A549 (cell line): ENCODE results near the gene SLC37A1. TPM values are rescaled to one million over a fixed set of nuclear protein-coding genes. Genes with fewer than 3 reads are reported as not detected.

Source experiments
- ATAC-seq, 2 experiments: fragments of 200-7000 bp in 1 of 2; fragments of >200 bp in 1 of 2; cut with Nextera tagmentation in 1 of 2; cut with Tn5 transposase in 1 of 2; 3 replicates each; pipeline versions ENCODE4 v1.8.0 to v1.9.1; 2018 to 2020; ENCODE audit warnings: mild to moderate bottlenecking in 1 of 2, moderate library complexity in 1 of 2
- CTCF ChIA-PET: fragments of 300-600 bp; sonication (Branson Sonifier 250); formaldehyde crosslinking; extraction: SDS; loops from one replicate; lab custom pipeline; 2021; ENCODE audit warnings: antibody characterized with exemption, inconsistent platforms; lab: Yijun Ruan, JAX
- POLR2A ChIA-PET: fragments of 350-600 bp; formaldehyde crosslinking; extraction: SDS; loops from one replicate; lab custom pipeline; 2021; ENCODE audit warnings: antibody characterized with exemption, inconsistent platforms; lab: Yijun Ruan, JAX
- DNase-seq, 2 experiments: peaks; one replicate each; pipeline versions ENCODE4 v3.0.0 to v3.0.0-alpha.2; 2011 to 2016; ENCODE audit warnings: low read depth in 1 of 2, low spot score in 1 of 2
- FAIRE-seq: peaks from 2 replicates; lab custom pipeline; 2011; peaks lifted over from hg19 to GRCh38; lab: Jason Lieb, UNC
- H3K27ac ChIP-seq, 2 experiments: fragments of >200 bp; sonication (Bioruptor Twin); formaldehyde crosslinking; 3 replicates each; pipeline ENCODE4 v1.5.1; 2016 to 2017
- H3K4me1 ChIP-seq: fragments of >200 bp; sonication (Bioruptor Twin); formaldehyde crosslinking; 3 replicates; pipeline ENCODE4 v1.6.1; 2016
- H3K4me2 ChIP-seq: fragments of >200 bp; sonication (Bioruptor Twin); formaldehyde crosslinking; 3 replicates; pipeline ENCODE4 v1.6.1; 2016
- H3K4me3 ChIP-seq: fragments of >200 bp; sonication (Bioruptor Twin); formaldehyde crosslinking; 3 replicates; pipeline ENCODE4 v1.5.1; 2016
- H3K9me3 ChIP-seq: fragments of >200 bp; sonication (Bioruptor Twin); formaldehyde crosslinking; 3 replicates; pipeline ENCODE4 v1.6.1; 2016
- CHD4 ChIP-seq: fragments of 200-600 bp; sonication (generic); IDR thresholded peaks from 2 replicates; pipeline ENCODE4 v1.6.1; 2016; ENCODE audit warnings: antibody characterized with exemption, mild to moderate bottlenecking, borderline replicate concordance
- EHMT2 ChIP-seq: fragments of 200-600 bp; sonication (generic); IDR thresholded peaks from 2 replicates; pipeline ENCODE4 v1.6.1; 2016; ENCODE audit warnings: antibody characterized with exemption, low read depth, mild to moderate bottlenecking, moderate library complexity
- HOXA7 ChIP-seq: fragments of 250-450 bp; sonication (Bioruptor Pico); IDR thresholded peaks from 2 replicates; pipeline ENCODE4 v1.5.0; 2020; ENCODE audit warnings: mild to moderate bottlenecking, moderate library complexity
- HOXB13 ChIP-seq: fragments of 250-450 bp; sonication (Bioruptor Pico); IDR thresholded peaks from 2 replicates; pipeline ENCODE4 v1.5.0; 2020; ENCODE audit warnings: low read depth, mild to moderate bottlenecking, moderate library complexity
- JUNB ChIP-seq: fragments of >200 bp; sonication (Bioruptor Twin); formaldehyde crosslinking; IDR thresholded peaks from 2 replicates; pipeline ENCODE4 v1.6.1; 2016
- KDM1A ChIP-seq: fragments of 200-600 bp; sonication (generic); IDR thresholded peaks from 2 replicates; pipeline ENCODE4 v1.6.1; 2016; ENCODE audit warnings: low read depth, mild to moderate bottlenecking
- KDM5A ChIP-seq: fragments of 200-600 bp; sonication (generic); IDR thresholded peaks from 2 replicates; pipeline ENCODE4 v1.6.1; 2016; ENCODE audit warnings: antibody characterized with exemption, mild to moderate bottlenecking
- MYC ChIP-seq: IDR thresholded peaks from 2 replicates; pipeline ENCODE4 v1.6.1; 2012; ENCODE audit warnings: mild to moderate bottlenecking, inconsistent platforms, low read length, improper control_type of control experiment, borderline replicate concordance
- NPAS2 ChIP-seq: fragments of 250-450 bp; sonication (Bioruptor Pico); IDR thresholded peaks from 2 replicates; pipeline ENCODE4 v1.8.0; 2022; ENCODE audit warnings: mild to moderate bottlenecking, moderate library complexity, borderline replicate concordance
- NR3C1 ChIP-seq: fragments of >200 bp; sonication (Bioruptor Twin); formaldehyde crosslinking; IDR thresholded peaks from 3 replicates; pipeline ENCODE4 v1.6.1; 2017
- PHF8 ChIP-seq: fragments of 200-600 bp; sonication (generic); IDR thresholded peaks from 2 replicates; pipeline ENCODE4 v1.6.1; 2016; ENCODE audit warnings: low read depth, mild to moderate bottlenecking, antibody characterized with exemption, moderate library complexity, borderline replicate concordance
- RAD21 ChIP-seq, 2 experiments: fragments of >200 bp in 1 of 2; sonication (Bioruptor Twin) in 1 of 2; formaldehyde crosslinking in 1 of 2; IDR thresholded peaks in 1 of 2; conservative IDR thresholded peaks in 1 of 2; 2 replicates in 1 of 2; 3 replicates in 1 of 2; pipeline ENCODE4 v1.6.1; 2012 to 2018; ENCODE audit warnings: inconsistent platforms in 1 of 2
- RCOR1 ChIP-seq: fragments of 150-350 bp; IDR thresholded peaks from 2 replicates; pipeline ENCODE4 v1.6.1; 2014; ENCODE audit warnings: antibody characterized with exemption, low read length, low read depth
- RNF2 ChIP-seq: fragments of 200-600 bp; sonication (generic); IDR thresholded peaks from 2 replicates; pipeline ENCODE4 v1.6.1; 2016; ENCODE audit warnings: low read depth, mild to moderate bottlenecking, antibody characterized with exemption, moderate library complexity, borderline replicate concordance
- SREBF2 ChIP-seq: fragments of 450-650 bp; IDR thresholded peaks from 2 replicates; pipeline ENCODE4 v1.6.1; 2014; ENCODE audit warnings: mild to moderate bottlenecking, moderate library complexity
- TFCP2L1 ChIP-seq: fragments of 250-450 bp; sonication (Bioruptor Pico); IDR thresholded peaks from 2 replicates; pipeline ENCODE4 v1.5.0; 2021; ENCODE audit warnings: mild to moderate bottlenecking
- ZNF302 ChIP-seq: fragments of 250-450 bp; sonication (Bioruptor Pico); IDR thresholded peaks from 2 replicates; pipeline ENCODE4 v1.9.0; 2021; ENCODE audit warnings: inconsistent platforms, mild to moderate bottlenecking, moderate library complexity
- WGBS: methylation state at CpG from one replicate; pipeline ENCODE4 v1.1.6; 2017; ENCODE audit errors: missing lambda C conversion rate; 5-methylcytosine and 5-hydroxymethylcytosine counted together
- polyA plus RNA-seq, 4 experiments: library from polyadenylated mRNA; depleted of rRNA in 3 of 4; stranded (reverse); fragments of >200 nt; fragmentation: RNase III in 1 of 4; extraction: RNeasy Plus Mini Kit Qiagen cat#74134 plus additional on column Dnase treatment in 1 of 4; gene quantifications; 2 replicates in 3 of 4; 3 replicates in 1 of 4; pipeline ENCODE4 v1.2.3, GENCODE V29; 2011 to 2017
- TF ChIP-seq, protein P1 (sequence below): fragments of >200 bp; sonication (Bioruptor Twin); formaldehyde crosslinking; IDR thresholded peaks from 3 replicates; pipeline ENCODE4 v1.6.1; 2016
- TF ChIP-seq, protein P2 (sequence below): IDR thresholded peaks from 2 replicates; pipeline ENCODE4 v1.6.1; 2012
- TF ChIP-seq, protein P3 (sequence below): fragments of 200-600 bp; sonication (generic); IDR thresholded peaks from 2 replicates; pipeline ENCODE4 v1.6.1; 2016; ENCODE audit warnings: antibody characterized with exemption, mild to moderate bottlenecking, moderate library complexity
- TF ChIP-seq, protein P4 (sequence below): IDR thresholded peaks from 2 replicates; pipeline ENCODE4 v1.6.1; 2012; ENCODE audit warnings: low read depth, borderline replicate concordance
- TF ChIP-seq, protein P5 (sequence below): fragments of 250-450 bp; sonication (Bioruptor Pico); IDR thresholded peaks from 2 replicates; pipeline ENCODE4 v1.5.0; 2020; ENCODE audit warnings: low read depth, mild to moderate bottlenecking, moderate library complexity

SLC37A1 gene
- polyA plus RNA-seq, 2 of the 4 experiments (the other 2 are of a cell fraction), result 1.9 to 2.1 TPM

DNA sequence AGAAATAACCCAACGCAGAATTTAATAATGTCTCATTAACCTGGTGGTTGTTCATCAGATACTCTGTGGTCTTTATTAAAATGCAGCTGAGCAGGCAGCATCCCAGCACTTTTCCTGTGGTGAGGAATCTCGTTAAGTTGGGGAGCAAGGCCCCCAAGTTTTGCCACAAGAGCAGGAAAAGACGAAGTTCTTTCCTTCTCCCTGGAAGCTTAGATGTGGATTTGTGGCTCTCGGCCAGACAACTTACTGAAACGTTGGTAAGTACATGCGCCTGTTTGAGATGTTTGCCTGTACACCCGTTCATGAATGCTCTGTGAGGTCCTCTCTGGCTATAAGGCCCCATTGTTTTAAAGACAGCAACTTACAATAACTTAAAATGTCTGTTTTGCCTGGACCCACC, 105.5 kb downstream of the SLC37A1 start:
- ChIA-PET POLR2A (no interaction called here), CTCF (interaction anchor here (1.0 kb wide), 1 partner anchor 26 kb away, joined by 3 read pairs; no protein-coding TSS in a partner anchor)
- Histone ChIP-seq H3K4me1 (peaks cover 7% of the 10 kb centered on the region; the same call in 1 of the 3 replicates), H3K9me3 (no peaks in the 10 kb centered on the region)
- FAIRE-seq (no peak), DNase-seq (no peak)
- TF ChIP-seq SREBF2 (no peak), NR3C1 (no peak), ZNF302 (CRISPR knock-in tag) (no peak), JUNB (no peak), RAD21 (conservative IDR thresholded peaks at IDR 0.05 in 1 of 2, IDR thresholded peaks at IDR 0.05 in 1 of 2) (no peak), MYC (no peak), HOXB13 (no peak), EHMT2 (no peak), KDM1A (no peak), KDM5A (no peak), RNF2 (no peak), PHF8 (no peak), RCOR1 (no peak), CHD4 (no peak)
- TF ChIP-seq, protein P1, sequence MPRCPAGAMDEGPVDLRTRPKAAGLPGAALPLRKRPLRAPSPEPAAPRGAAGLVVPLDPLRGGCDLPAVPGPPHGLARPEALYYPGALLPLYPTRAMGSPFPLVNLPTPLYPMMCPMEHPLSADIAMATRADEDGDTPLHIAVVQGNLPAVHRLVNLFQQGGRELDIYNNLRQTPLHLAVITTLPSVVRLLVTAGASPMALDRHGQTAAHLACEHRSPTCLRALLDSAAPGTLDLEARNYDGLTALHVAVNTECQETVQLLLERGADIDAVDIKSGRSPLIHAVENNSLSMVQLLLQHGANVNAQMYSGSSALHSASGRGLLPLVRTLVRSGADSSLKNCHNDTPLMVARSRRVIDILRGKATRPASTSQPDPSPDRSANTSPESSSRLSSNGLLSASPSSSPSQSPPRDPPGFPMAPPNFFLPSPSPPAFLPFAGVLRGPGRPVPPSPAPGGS, result no peak
- TF ChIP-seq, protein P2, sequence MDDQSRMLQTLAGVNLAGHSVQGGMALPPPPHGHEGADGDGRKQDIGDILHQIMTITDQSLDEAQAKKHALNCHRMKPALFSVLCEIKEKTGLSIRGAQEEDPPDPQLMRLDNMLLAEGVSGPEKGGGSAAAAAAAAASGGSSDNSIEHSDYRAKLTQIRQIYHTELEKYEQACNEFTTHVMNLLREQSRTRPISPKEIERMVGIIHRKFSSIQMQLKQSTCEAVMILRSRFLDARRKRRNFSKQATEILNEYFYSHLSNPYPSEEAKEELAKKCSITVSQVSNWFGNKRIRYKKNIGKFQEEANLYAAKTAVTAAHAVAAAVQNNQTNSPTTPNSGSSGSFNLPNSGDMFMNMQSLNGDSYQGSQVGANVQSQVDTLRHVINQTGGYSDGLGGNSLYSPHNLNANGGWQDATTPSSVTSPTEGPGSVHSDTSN, result no peak
- TF ChIP-seq, protein P3, sequence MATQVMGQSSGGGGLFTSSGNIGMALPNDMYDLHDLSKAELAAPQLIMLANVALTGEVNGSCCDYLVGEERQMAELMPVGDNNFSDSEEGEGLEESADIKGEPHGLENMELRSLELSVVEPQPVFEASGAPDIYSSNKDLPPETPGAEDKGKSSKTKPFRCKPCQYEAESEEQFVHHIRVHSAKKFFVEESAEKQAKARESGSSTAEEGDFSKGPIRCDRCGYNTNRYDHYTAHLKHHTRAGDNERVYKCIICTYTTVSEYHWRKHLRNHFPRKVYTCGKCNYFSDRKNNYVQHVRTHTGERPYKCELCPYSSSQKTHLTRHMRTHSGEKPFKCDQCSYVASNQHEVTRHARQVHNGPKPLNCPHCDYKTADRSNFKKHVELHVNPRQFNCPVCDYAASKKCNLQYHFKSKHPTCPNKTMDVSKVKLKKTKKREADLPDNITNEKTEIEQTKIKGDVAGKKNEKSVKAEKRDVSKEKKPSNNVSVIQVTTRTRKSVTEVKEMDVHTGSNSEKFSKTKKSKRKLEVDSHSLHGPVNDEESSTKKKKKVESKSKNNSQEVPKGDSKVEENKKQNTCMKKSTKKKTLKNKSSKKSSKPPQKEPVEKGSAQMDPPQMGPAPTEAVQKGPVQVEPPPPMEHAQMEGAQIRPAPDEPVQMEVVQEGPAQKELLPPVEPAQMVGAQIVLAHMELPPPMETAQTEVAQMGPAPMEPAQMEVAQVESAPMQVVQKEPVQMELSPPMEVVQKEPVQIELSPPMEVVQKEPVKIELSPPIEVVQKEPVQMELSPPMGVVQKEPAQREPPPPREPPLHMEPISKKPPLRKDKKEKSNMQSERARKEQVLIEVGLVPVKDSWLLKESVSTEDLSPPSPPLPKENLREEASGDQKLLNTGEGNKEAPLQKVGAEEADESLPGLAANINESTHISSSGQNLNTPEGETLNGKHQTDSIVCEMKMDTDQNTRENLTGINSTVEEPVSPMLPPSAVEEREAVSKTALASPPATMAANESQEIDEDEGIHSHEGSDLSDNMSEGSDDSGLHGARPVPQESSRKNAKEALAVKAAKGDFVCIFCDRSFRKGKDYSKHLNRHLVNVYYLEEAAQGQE, result no peak
- TF ChIP-seq, protein P4, sequence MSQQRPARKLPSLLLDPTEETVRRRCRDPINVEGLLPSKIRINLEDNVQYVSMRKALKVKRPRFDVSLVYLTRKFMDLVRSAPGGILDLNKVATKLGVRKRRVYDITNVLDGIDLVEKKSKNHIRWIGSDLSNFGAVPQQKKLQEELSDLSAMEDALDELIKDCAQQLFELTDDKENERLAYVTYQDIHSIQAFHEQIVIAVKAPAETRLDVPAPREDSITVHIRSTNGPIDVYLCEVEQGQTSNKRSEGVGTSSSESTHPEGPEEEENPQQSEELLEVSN, result no peak
- TF ChIP-seq, protein P5, sequence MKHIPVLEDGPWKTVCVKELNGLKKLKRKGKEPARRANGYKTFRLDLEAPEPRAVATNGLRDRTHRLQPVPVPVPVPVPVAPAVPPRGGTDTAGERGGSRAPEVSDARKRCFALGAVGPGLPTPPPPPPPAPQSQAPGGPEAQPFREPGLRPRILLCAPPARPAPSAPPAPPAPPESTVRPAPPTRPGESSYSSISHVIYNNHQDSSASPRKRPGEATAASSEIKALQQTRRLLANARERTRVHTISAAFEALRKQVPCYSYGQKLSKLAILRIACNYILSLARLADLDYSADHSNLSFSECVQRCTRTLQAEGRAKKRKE (CRISPR knock-in tag), result no peak
- TF ChIP-seq, all 56 proteins: peak for 0
- no peak overlapping the region for H3K4me3 ChIP-seq
- no peak overlapping the region for H3K4me2 ChIP-seq
- no peak for ATAC-seq
- no peak overlapping the region for H3K27ac ChIP-seq
- 44% methylated on average over 7 of the region's 7 CpGs for WGBS

DNA sequence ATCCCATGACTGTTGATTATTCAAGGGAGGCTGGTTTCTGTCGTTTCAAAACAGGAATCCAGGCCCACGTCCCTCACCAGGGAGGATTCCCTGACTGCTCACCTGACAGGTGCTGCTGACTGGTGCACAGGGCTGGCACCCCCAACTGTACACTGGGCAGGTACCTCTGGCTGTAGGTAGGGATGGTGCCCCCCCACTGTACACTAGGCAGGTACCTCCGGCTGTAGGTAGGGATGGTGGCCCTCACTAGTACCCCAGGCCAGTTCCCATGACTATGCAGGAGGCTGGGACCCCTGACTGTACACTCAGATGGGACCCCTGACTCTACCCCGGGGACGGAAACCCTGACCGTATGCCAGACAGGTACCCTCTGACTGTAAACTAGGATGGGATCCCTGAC, 106.2 kb downstream of the SLC37A1 start:
- CTCF ChIA-PET, result interaction anchor here (1.0 kb wide), 1 partner anchor 27 kb away, joined by 3 read pairs; no protein-coding TSS in a partner anchor
- FAIRE-seq, result no peak
- H3K27ac ChIP-seq, result no peak overlapping the region
- no peak for TF ChIP-seq KDM5A
- TF ChIP-seq NPAS2 (CRISPR knock-in tag), result no peak
- TF ChIP-seq HOXA7 (CRISPR knock-in tag), result no peak
- TF ChIP-seq TFCP2L1, result no peak
- TF ChIP-seq, all 56 proteins: peak for 0
- ATAC-seq (no peak), DNase-seq (no peak)
- Histone ChIP-seq H3K4me2 (no peak overlapping the region), H3K9me3 (no peaks in the 10 kb centered on the region), H3K4me1 (peaks cover 12% of the 10 kb centered on the region; the same call in 1 of the 3 replicates), H3K4me3 (no peak overlapping the region)
- 56% methylated on average over 4 of the region's 6 CpGs for WGBS
- POLR2A ChIA-PET, result no interaction called here
